Spleen (tissue), 7 donors: ENCODE data around the gene PHYKPL.

Source experiments
- POLR2A ChIP-seq, 3 donors: fragments of 450-650 bp; IDR thresholded peaks; one replicate each; pipeline ENCODE4 v1.5.1; 2017; ENCODE audit warnings: antibody characterized with exemption in 3 of 3, mild to moderate bottlenecking in 1 of 3
- TF ChIP-seq, protein P1 (sequence below), 11 experiments: fragments of 200-600 bp in 7 of 11; fragments of 450-650 bp in 4 of 11; sonication (generic) in 4 of 11; IDR thresholded peaks in 8 of 11; conservative IDR thresholded peaks in 3 of 11; 1 replicate in 7 of 11; 2 replicates in 4 of 11; pipeline versions ENCODE4 v1.4.0 to v1.8.0; 2016 to 2021; ENCODE audit warnings: antibody characterized with exemption in 11 of 11, inconsistent platforms in 4 of 11, mild to moderate bottlenecking in 1 of 11
- donor health status: DM: no; HTN: no; CAD: no; lungs with moderate emphysema.
- donor health status: DM: no; HTN: no; CAD: no.
- donor health status: DM: no; HTN: no; CAD: no.

DNA sequence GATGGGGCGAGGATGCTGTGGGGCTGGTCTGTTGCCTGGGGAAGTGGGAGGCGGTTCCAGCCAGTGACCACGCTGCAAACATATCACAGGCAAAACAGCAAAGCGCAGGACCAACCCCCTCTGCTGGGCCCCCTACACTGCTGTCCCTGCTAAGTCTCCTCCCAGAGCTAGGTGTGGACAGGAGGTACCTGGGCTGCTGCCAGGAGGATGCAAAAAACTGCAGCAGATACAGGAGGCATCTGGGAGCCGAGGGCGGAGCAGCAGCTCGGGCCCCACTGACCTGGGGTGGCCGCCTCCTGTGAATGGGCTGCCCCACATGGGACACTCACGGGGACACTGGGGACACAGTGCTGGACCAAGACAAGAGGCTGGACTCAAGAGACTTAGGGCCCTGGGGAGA is 48.0 kb upstream of the PHYKPL start:
- TF ChIP-seq, protein P1, sequence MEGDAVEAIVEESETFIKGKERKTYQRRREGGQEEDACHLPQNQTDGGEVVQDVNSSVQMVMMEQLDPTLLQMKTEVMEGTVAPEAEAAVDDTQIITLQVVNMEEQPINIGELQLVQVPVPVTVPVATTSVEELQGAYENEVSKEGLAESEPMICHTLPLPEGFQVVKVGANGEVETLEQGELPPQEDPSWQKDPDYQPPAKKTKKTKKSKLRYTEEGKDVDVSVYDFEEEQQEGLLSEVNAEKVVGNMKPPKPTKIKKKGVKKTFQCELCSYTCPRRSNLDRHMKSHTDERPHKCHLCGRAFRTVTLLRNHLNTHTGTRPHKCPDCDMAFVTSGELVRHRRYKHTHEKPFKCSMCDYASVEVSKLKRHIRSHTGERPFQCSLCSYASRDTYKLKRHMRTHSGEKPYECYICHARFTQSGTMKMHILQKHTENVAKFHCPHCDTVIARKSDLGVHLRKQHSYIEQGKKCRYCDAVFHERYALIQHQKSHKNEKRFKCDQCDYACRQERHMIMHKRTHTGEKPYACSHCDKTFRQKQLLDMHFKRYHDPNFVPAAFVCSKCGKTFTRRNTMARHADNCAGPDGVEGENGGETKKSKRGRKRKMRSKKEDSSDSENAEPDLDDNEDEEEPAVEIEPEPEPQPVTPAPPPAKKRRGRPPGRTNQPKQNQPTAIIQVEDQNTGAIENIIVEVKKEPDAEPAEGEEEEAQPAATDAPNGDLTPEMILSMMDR (IDR thresholded peaks at IDR 0.05 in 8 of 11, conservative IDR thresholded peaks at IDR 0.05 in 3 of 11), result no peak
- no peak for TF ChIP-seq POLR2A (IDR thresholded peaks at IDR 0.05)
